Heart left ventricle (tissue), 13 donors: ENCODE data around the gene MSN.
"Not testable (repeated sequence)": the region's sequence is repeated elsewhere in the genome, so short reads cannot be mapped to it uniquely, and the experiment has no call there.

Source experiments
- POLR2A ChIP-seq, 2 donors: fragments of 450-650 bp; IDR thresholded peaks; one replicate each; pipeline ENCODE4 v1.6.1; 2017; ENCODE audit warnings: antibody characterized with exemption in 2 of 2, mild to moderate bottlenecking in 2 of 2, moderate library complexity in 2 of 2
- TF ChIP-seq, protein P1 (sequence below), 12 donors: fragments of 200-600 bp; sonication (generic) in 4 of 12; IDR thresholded peaks; one replicate each; pipeline versions ENCODE4 v1.5.0 to v1.8.0; 2018 to 2022; ENCODE audit warnings: antibody characterized with exemption in 12 of 12, mild to moderate bottlenecking in 5 of 12
- donor health status: ischemic (EF 13 %, LVEDD 7.1; RV severe dilation, severe dysfunction).
- donor health status: DM: no; HTN: yes; CAD: no.
- donor health status: DM: no; HTN: no; CAD: no.
- donor health status: ischemic (EF 25% LVEDD 6.9; RV normal size, moderate dysfunction).
- donor health status: ischemic (EF 25% LVEDD 5.7; RV mildly dilated, moderate dysfunction).
- donor health status: ischemic (EF 35%, LVEDD 5.7; RV mildly dilated, moderate dysfunction).
- donor health status: nonischemic (EF 11% LVEDD 7.7; RV severe dilation, severe dysfunction).
- donor health status: DM: yes; HTN: yes; CAD: no.
- donor health status: PGD.
- donor health status: ischemic (EF 29% LVEDD 5.4; RV normal size, mild dysfunction).
- donor health status: nonischemic (EF 23%, LVEDD 6.1; RV moderate dilation, normal function).

DNA sequence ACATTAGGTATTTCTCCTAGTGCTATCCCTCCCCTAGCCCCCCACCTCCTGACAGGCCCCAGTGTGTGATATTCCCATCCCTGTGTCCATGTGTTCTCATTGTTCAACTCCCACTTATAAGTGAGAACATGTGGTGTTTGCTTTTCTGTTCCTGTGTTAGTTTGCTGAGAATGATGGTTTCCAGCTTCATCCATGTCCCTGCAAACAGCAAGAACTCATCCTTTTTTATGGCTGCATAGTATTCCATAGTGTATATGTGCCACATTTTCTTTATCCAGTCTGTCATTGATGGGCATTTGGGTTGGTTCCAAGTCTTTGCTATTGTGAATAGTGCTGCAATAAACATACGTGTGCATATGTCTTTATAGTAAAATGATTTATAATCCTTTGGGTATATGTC, 92.1 kb downstream of the MSN start:
- TF ChIP-seq POLR2A (IDR thresholded peaks at IDR 0.05) = not testable (repeated sequence)
- TF ChIP-seq, protein P1, sequence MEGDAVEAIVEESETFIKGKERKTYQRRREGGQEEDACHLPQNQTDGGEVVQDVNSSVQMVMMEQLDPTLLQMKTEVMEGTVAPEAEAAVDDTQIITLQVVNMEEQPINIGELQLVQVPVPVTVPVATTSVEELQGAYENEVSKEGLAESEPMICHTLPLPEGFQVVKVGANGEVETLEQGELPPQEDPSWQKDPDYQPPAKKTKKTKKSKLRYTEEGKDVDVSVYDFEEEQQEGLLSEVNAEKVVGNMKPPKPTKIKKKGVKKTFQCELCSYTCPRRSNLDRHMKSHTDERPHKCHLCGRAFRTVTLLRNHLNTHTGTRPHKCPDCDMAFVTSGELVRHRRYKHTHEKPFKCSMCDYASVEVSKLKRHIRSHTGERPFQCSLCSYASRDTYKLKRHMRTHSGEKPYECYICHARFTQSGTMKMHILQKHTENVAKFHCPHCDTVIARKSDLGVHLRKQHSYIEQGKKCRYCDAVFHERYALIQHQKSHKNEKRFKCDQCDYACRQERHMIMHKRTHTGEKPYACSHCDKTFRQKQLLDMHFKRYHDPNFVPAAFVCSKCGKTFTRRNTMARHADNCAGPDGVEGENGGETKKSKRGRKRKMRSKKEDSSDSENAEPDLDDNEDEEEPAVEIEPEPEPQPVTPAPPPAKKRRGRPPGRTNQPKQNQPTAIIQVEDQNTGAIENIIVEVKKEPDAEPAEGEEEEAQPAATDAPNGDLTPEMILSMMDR (IDR thresholded peaks at IDR 0.05) = not testable (repeated sequence)
